K562 (cell line): ENCODE results near the gene C20orf96. TPM values are rescaled to one million over a fixed set of nuclear protein-coding genes. Genes with fewer than 3 reads are reported as not detected.

Source experiments
- BDP1 ChIP-seq: IDR thresholded peaks from 3 replicates; pipeline ENCODE4 v1.6.1; 2011; ENCODE audit not compliant: insufficient read length, insufficient read depth
- CCNT2 ChIP-seq: IDR thresholded peaks from 2 replicates; pipeline ENCODE4 v1.6.1; 2011; ENCODE audit warnings: borderline replicate concordance, low read depth, mild to moderate bottlenecking, moderate library complexity, mixed read lengths, low read length; ENCODE audit not compliant: insufficient read length; ENCODE audit errors: extremely low read depth
- DMBX1 ChIP-seq: fragments of 250-450 bp; sonication (Bioruptor Pico); IDR thresholded peaks from 2 replicates; pipeline ENCODE4 v1.8.0; 2022; ENCODE audit warnings: inconsistent platforms, mild to moderate bottlenecking, moderate library complexity, borderline replicate concordance
- EGR1 ChIP-seq: fragments of 450-650 bp; conservative IDR thresholded peaks from 2 replicates; pipeline ENCODE4 v1.6.1; 2017; ENCODE audit warnings: mild to moderate bottlenecking
- GTF2A2 ChIP-seq: IDR thresholded peaks from 2 replicates; pipeline ENCODE4 v1.6.1; 2016; ENCODE audit warnings: mild to moderate bottlenecking, missing genetic modification characterization, missing compliant biosample characterization
- HNRNPL ChIP-seq: fragments of 200-400 bp; formaldehyde crosslinking; IDR thresholded peaks from 2 replicates; pipeline ENCODE4 v1.6.1; 2017; ENCODE audit warnings: low read depth, mild to moderate bottlenecking, low read length
- KDM4B ChIP-seq, 2 experiments: fragments of 450-650 bp in 1 of 2; sonication (generic) in 1 of 2; IDR thresholded peaks; 2 replicates each; pipeline ENCODE4 v1.6.1; 2016 to 2017; ENCODE audit warnings: borderline replicate concordance in 2 of 2, antibody characterized with exemption in 1 of 2, low read depth in 1 of 2, mild to moderate bottlenecking in 1 of 2
- LARP7 ChIP-seq: fragments of 450-650 bp; IDR thresholded peaks from 2 replicates; pipeline ENCODE4 v1.6.1; 2016
- MAFF ChIP-seq: IDR thresholded peaks from 2 replicates; pipeline ENCODE4 v1.6.1; 2012; ENCODE audit warnings: low read length, improper control_type of control experiment
- MAFG ChIP-seq: fragments of 450-650 bp; conservative IDR thresholded peaks from 2 replicates; pipeline ENCODE4 v1.6.1; 2016; ENCODE audit warnings: missing genetic modification characterization, missing compliant biosample characterization
- MAZ ChIP-seq, 2 experiments: fragments of 450-650 bp in 1 of 2; sonication (generic) in 1 of 2; formaldehyde crosslinking; IDR thresholded peaks in 1 of 2; conservative IDR thresholded peaks in 1 of 2; 2 replicates each; pipeline versions ENCODE4 v1.4.0 to v1.5.0; 2020; ENCODE audit warnings: mild to moderate bottlenecking in 1 of 2, missing genetic modification reagents in 1 of 2
- POLR2A ChIP-seq: fragments of 450-650 bp; conservative IDR thresholded peaks from 2 replicates; pipeline ENCODE4 v1.6.1; 2016
- RBFOX2 ChIP-seq: fragments of 200-400 bp; formaldehyde crosslinking; IDR thresholded peaks from 2 replicates; pipeline ENCODE4 v1.6.1; 2017; ENCODE audit warnings: low read depth, mild to moderate bottlenecking, low read length, moderate library complexity
- SIN3A ChIP-seq, 2 experiments: fragments of 150-350 bp in 1 of 2; IDR thresholded peaks; 2 replicates each; pipeline ENCODE4 v1.6.1; 2011 to 2016; ENCODE audit warnings: borderline replicate concordance in 2 of 2, low read depth in 2 of 2, low read length in 2 of 2, mild to moderate bottlenecking in 2 of 2, moderate library complexity in 2 of 2; ENCODE audit not compliant: control insufficient read depth in 1 of 2
- SMAD4 ChIP-seq: fragments of 250-450 bp; sonication (Bioruptor Pico); conservative IDR thresholded peaks from 2 replicates; pipeline ENCODE4 v1.8.0; 2021; ENCODE audit warnings: inconsistent platforms, mild to moderate bottlenecking, moderate library complexity
- SMARCB1 ChIP-seq: IDR thresholded peaks from 2 replicates; pipeline ENCODE4 v1.6.1; 2011; ENCODE audit warnings: improper control_type of control experiment, low read depth; ENCODE audit not compliant: insufficient read length
- SMARCE1 ChIP-seq: fragments of 450-650 bp; IDR thresholded peaks from 2 replicates; pipeline ENCODE4 v1.7.1; 2016; ENCODE audit warnings: mild to moderate bottlenecking
- SP1 ChIP-seq: sonication (generic); formaldehyde crosslinking; IDR thresholded peaks from 2 replicates; pipeline ENCODE4 v1.8.1; 2022; ENCODE audit warnings: mild to moderate bottlenecking, missing genetic modification reagents
- TAL1 ChIP-seq: fragments of 450-650 bp; IDR thresholded peaks from 2 replicates; pipeline ENCODE4 v1.6.1; 2016; ENCODE audit warnings: mild to moderate bottlenecking
- XRCC3 ChIP-seq: fragments of 450-650 bp; IDR thresholded peaks from 2 replicates; pipeline ENCODE4 v1.6.1; 2017; ENCODE audit warnings: mild to moderate bottlenecking, moderate library complexity
- YBX1 ChIP-seq: fragments of 450-650 bp; IDR thresholded peaks from 2 replicates; pipeline ENCODE4 v1.7.1; 2016; ENCODE audit warnings: mild to moderate bottlenecking
- ZBTB26 ChIP-seq: fragments of 450-650 bp; formaldehyde crosslinking; IDR thresholded peaks from 2 replicates; pipeline ENCODE4 v1.4.0; 2022; ENCODE audit warnings: missing genetic modification characterization
- ZC3H4 ChIP-seq: sonication (generic); formaldehyde crosslinking; IDR thresholded peaks from 2 replicates; pipeline ENCODE4 v1.9.0; 2021; ENCODE audit warnings: missing genetic modification reagents, borderline replicate concordance
- ZFP1 ChIP-seq: fragments of 450-650 bp; formaldehyde crosslinking; IDR thresholded peaks from 2 replicates; pipeline ENCODE4 v1.4.0; 2020; ENCODE audit warnings: mild to moderate bottlenecking, mixed read lengths
- ZFPM2 ChIP-seq: fragments of 250-450 bp; sonication (Bioruptor Pico); IDR thresholded peaks from 2 replicates; pipeline ENCODE4 v1.5.1; 2022; ENCODE audit warnings: mild to moderate bottlenecking
- ZNF23 ChIP-seq: fragments of 250-450 bp; sonication (Bioruptor Pico); IDR thresholded peaks from 2 replicates; pipeline ENCODE4 v1.4.0; 2020; ENCODE audit warnings: mild to moderate bottlenecking
- ZNF253 ChIP-seq: fragments of 250-450 bp; sonication (Bioruptor Pico); conservative IDR thresholded peaks from 2 replicates; pipeline ENCODE4 v1.6.1; 2021; ENCODE audit warnings: mild to moderate bottlenecking
- ZNF354B ChIP-seq: fragments of 250-450 bp; sonication (Bioruptor Pico); IDR thresholded peaks from 2 replicates; pipeline ENCODE4 v1.4.0; 2020
- ZNF431 ChIP-seq: sonication (generic); formaldehyde crosslinking; IDR thresholded peaks from 2 replicates; pipeline ENCODE4 v1.8.0; 2022; ENCODE audit warnings: mild to moderate bottlenecking, missing genetic modification reagents
- polyA plus RNA-seq, 8 experiments: library from polyadenylated mRNA; depleted of rRNA in 4 of 8; stranded (reverse) in 5 of 8; unstranded in 3 of 8; fragments of >200 nt; fragmentation: Nextera tagmentation in 2 of 8; fragmentation: Illumina TruSeq in 1 of 8; extraction: Ambion mirVana in 2 of 8; extraction: Trizol in 1 of 8; gene quantifications; 2 replicates each; pipeline versions ENCODE4 v1.2.1 to v1.2.3, GENCODE V29; 2011 to 2014; ENCODE audit warnings: inconsistent platforms in 1 of 8, missing spikeins in 1 of 8
- total RNA-seq, 7 experiments: library from RNA; depleted of rRNA in 6 of 7; stranded (reverse); fragments of >200 nt in 6 of 7; fragmentation: Illumina TruSeq in 2 of 7; extraction: Trizol in 2 of 7; gene quantifications; 2 replicates each; pipeline versions ENCODE4 v1.2.1 to v1.2.3, GENCODE V29; 2011 to 2021; ENCODE audit warnings: low replicate concordance in 1 of 7
- TF ChIP-seq, protein P1 (sequence below): sonication (generic); formaldehyde crosslinking; IDR thresholded peaks from 2 replicates; pipeline ENCODE4 v1.8.0; 2022; ENCODE audit warnings: mild to moderate bottlenecking, missing genetic modification reagents

The C20orf96 gene
- total and polyA plus RNA-seq, 9 of the 15 experiments (the other 6 are each of a cell fraction or from before 2014, with no cell fraction given), result 1.7 to 11.7 (median 4.2) TPM

DNA sequence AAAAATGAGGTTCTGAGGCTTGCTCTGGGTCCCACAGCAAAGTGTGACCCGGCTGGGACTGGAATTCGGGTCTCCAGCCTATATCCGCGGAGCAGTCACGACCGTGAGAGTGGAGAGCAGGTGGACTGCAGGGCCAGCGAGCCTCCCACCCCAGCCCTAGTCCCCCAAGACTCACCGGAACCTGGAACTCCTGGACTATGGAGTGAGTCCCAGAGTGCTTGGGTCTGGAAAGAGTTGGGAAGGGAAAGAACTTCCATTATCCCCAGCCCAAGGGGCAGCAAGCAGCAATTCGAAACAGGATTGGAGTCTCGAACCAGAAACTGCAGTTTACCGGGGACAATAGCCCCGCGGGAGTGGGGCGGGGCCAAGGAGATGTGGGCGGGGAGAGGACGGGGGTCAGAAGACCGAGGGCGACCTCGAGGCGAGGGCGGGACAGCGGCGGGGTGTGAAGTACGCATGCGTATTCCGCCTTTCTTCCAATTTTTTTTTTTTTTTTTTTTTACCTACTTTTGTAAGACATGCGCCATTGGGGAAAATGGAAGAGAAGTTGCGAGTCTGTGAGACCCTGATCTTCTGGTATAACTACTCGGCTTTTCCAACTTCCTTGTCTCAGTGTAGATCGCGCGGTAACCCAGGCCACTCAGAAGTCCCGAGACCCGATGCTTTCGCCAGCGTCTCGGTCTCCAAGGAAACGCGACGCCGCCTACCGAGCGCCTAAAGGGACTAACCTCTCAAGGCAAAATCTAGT, at the start of gene C20orf96 (continued):
- no peak for TF ChIP-seq ZBTB26 (CRISPR knock-in tag)
- no peak for TF ChIP-seq MAFG (tag)
- peak; percentile 91 to 93 for TF ChIP-seq SIN3A (IDR thresholded peaks at IDR 0.05; ENCODE audit: borderline replicate concordance in 2 of 2, control insufficient read depth in 1 of 2, low read depth in 2 of 2, low read length in 2 of 2)
- TF ChIP-seq RBFOX2, result peak; percentile 45
- no peak for TF ChIP-seq GTF2A2 (tag)
- TF ChIP-seq SP1 (CRISPR knock-in tag), result peak; percentile 33; the same call in 1 of the 2 replicates
- no peak for TF ChIP-seq TAL1
- no peak for TF ChIP-seq ZFP1 (CRISPR knock-in tag)
- TF ChIP-seq ZNF354B (CRISPR knock-in tag), result no peak
- TF ChIP-seq POLR2A, result peak; percentile 64
- TF ChIP-seq HNRNPL, result no peak
- TF ChIP-seq ZC3H4 (CRISPR knock-in tag), result no peak
- TF ChIP-seq EGR1, result peak; percentile 55
- no peak for TF ChIP-seq BDP1
- peak in 1 of 2 experiments; percentile 32; a peak in 1 of 4 replicates for TF ChIP-seq MAZ (CRISPR knock-in tag; conservative IDR thresholded peaks at IDR 0.05 in 1 of 2, IDR thresholded peaks at IDR 0.05 in 1 of 2)
- TF ChIP-seq SMAD4 (CRISPR knock-in tag), result no peak
- TF ChIP-seq CCNT2, result no peak
- no peak for TF ChIP-seq XRCC3
- no peak for TF ChIP-seq ZFPM2
- TF ChIP-seq MAFF, result no peak
- no peak for TF ChIP-seq DMBX1 (CRISPR knock-in tag)
- no peak for TF ChIP-seq YBX1
- no peak for TF ChIP-seq KDM4B (IDR thresholded peaks at IDR 0.05; ENCODE audit: borderline replicate concordance in 2 of 2, low read depth in 1 of 2)
- no peak for TF ChIP-seq ZNF23 (CRISPR knock-in tag)
- TF ChIP-seq SMARCB1, result no peak
- no peak for TF ChIP-seq LARP7
- TF ChIP-seq ZNF253, result no peak
- TF ChIP-seq SMARCE1, result no peak
- no peak for TF ChIP-seq ZNF431 (CRISPR knock-in tag)
- TF ChIP-seq, protein P1, sequence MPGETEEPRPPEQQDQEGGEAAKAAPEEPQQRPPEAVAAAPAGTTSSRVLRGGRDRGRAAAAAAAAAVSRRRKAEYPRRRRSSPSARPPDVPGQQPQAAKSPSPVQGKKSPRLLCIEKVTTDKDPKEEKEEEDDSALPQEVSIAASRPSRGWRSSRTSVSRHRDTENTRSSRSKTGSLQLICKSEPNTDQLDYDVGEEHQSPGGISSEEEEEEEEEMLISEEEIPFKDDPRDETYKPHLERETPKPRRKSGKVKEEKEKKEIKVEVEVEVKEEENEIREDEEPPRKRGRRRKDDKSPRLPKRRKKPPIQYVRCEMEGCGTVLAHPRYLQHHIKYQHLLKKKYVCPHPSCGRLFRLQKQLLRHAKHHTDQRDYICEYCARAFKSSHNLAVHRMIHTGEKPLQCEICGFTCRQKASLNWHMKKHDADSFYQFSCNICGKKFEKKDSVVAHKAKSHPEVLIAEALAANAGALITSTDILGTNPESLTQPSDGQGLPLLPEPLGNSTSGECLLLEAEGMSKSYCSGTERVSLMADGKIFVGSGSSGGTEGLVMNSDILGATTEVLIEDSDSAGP, result no peak
